Measurements from ENCODE around the gene TCIRG1.

Gene TCIRG1

GRCh38 chr11:68007498-68008380, 31.1 kb upstream of the TCIRG1 start:
- DNase-seq: no peak

DNA sequence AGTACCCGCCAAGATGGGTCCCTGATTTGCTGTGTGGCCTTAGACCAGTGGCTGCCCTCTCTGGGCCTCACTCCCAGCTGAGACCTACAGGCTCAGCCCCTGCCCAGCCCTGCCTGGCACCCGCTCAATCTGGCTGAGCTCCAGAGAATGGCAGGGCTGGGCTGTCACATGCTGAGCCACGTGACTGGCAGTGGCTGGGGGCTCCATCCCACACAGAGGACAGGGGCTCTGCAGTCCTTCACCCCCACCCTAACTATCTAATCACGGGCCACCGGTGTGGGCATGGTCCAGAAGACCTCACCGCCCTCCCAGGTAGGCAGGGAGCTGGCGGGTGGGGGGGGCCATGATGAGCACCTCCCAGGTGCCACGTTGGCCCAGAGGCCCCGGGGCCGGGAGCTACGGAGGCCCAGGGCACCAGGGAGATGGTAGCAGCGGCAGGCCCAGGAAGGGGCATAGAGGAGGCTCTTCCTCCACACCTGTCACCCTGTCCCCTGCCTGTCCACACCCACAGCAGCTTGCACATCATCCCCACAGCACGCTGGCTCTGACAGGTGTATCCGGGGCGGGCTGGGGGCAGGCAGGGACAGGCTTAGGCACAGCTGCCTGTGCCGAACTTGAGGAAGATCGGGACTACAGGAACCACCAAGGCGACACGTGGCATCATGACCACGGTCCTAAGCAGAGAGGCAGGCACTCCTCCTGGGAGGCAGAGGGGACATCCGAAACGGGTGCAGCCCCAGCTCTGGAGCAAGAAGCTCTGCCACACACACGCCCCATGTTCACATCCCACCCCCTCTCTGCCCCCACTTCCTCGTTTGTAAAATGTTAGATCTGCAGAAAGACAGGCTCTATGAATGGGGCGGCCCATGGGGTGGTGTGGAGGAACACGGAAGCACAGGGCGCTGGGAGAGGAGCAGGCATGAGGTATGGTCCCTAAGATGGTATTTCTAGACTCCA, 30.2 kb upstream of the TCIRG1 start:
- DNase-seq: no peak

- DNase-seq: no peak
Observed at GRCh38 chr11:68009391-68010089, 29.3 kb upstream of the TCIRG1 start.

- DNase-seq: no peak
Observed at GRCh38 chr11:68010090-68011041, 28.5 kb upstream of the TCIRG1 start, which contains the start of gene ALDH3B1. ALDH3B1 (plus strand) TSS chr11:68010327; CDS start chr11:68015298, 4,971 bp downstream.

DNA sequence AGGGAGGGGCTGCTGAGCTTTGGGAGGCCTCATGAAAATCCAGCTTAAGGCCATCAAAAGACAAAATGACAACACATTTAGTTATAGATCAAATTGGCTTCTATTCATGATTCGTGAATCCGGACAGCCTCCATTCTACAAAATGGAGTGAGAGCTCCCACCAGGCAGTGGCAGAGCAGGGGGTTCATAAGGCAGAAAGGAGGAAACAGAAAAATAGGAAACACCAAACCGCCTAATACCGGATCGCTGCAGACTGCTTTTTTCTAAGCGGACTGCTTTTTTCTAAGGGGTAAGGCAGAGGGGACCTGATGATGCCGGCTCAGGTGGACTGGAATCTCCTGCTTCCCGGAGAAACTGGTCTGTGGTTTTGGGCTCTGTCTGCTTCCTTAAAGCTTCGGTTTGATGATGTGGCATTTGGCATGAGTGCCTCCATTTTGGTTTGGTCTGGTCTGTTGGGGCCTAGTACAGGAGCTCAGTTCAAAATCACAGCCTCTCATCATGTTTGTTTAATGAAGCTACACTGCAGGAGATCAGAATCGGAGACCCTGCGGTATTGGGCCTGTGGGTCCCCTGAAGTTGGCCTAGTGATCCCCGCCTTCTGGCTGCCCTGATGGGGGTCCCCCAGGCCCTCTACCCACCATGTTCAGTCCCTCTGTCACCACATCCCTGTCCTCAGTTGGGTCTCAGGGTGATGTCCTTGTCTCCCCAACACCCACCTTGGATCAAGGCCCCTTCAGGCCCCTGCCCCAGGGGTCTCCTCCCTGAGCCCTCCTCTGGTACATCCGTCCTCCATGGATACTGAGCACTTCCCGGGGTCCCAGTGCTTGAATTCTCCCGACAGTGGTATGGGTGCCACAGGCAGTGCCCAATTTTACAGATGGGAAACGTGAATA, 27.5 kb upstream of the TCIRG1 start:
- DNase-seq: no peak

GRCh38 chr11:68012044-68012842, 26.6 kb upstream of the TCIRG1 start:
- no peak for DNase-seq

DNA sequence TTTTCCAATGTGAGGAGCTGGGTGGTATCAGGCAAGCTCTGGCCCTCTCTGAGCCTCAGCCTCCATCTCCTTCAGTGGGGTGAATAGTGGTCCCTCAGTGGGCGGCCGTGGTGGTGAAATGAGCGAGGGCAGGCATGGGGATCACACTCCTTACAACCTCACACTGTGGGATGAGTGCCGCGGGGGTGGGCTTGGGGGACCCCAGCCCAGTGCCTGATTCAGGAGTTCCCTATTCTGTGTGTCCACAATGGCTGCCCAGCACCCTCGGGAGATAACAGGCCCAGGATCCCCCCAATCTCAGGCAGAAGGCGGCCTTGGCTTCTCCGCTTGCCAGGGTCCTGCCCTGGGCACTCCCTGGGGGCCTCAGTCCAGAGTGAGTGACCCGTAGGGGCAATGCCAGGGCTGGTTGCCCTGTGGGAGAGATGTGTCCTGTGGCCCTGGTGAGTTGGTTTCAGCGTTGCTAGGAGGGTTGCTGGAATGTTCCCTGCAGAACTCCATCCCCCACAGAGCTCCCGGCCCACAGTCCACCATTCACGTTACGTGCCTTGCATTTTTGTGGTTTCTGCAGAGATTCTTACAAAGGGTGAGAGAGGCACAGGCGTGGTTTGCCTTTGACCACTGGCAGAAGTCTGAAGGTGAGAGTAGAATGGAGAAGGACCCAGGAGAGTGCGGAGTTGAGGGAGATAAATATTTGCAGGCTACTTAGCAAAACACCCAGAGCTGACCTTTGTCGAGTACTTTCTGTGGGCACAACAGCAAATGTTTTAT, 25.8 kb upstream of the TCIRG1 start:
- DNase-seq: no peak

DNA sequence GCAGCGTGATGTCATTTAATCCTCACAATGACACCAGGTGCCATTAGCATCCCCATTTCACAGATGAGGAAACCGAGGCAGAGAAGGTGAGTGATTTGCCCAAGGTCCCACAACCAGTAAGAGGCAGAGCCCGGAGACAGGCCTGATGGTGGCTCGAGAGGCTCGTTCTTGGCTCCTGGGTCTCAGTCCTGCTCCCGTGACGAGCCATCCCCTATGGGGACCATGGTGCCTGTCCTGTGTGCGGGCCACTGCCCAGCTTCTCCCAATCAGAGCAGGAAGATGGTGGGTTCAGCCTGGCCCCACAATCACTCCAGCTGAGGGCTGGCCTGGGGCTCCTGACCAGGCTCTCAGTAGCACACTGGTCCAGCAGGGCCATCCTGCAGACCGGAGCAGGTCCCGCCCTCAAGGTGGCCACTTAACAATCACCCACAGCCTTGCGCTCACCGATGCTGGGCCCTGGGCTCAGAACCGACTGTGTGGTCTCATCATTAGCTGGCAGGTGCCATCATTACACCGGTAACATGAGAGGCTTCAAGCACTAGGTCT, 25.1 kb upstream of the TCIRG1 start:
- DNase-seq: no peak

DNA sequence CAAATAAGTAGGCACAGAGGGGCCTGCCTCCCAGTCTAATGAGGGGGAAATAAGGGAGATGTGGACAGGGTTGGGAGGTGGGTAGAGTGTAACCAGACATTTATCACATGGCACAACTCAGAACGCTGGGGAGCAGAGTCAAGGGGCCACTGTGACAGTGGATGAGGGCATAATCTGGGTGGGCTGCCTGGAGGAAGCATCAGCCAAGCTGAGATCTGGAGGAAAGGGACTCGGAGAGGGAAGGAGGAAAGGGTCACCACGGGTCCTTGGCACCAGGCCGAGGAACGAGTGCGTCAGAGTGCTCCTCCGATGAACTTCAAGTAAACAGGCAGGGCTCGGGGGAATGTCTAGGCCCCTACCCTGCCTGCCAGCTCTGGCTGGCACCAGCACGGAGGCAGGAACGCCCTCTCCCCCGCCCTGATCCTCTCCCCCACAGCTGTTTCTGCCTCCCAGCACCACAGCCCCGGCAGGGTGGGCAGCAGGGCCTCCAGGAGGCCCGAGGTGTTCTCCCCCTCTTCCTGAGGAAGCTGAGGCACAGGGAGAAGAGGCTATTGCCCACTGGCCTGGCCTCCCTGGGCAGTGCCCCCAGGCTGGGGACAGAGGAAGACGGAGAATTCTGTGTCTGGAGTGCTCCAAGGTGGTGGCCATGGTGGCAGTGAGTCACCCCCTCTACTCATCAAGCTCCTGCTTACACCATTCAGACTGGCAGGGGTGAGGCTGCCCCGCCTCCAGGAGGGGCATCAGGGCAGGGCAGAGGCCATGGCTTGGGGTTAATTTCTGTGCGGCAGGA, 24.5 kb upstream of the TCIRG1 start:
- no peak for DNase-seq

DNA sequence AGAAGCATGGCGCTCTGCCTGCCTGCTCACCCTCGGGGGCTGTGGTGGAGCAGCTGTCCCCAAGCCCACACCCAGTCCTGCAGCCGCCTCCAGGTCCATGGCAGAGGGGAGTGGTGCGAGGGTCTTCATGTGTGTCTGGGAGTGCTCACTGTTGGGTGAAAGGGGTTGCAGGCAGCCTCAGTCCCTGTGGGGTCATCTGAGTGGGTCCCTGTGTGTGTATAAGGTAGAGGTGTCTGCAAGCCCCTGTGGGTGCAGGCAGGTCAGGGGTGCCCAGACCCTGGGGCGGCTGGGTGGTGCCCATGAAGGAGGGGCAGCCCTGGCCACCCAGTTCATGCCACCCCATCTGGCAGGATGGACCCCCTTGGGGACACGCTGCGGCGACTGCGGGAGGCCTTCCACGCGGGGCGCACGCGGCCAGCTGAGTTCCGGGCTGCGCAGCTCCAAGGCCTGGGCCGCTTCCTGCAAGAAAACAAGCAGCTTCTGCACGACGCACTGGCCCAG, 23.8 kb upstream of the TCIRG1 start:
- no peak for DNase-seq

GRCh38 chr11:68015467-68015866, 23.4 kb upstream of the TCIRG1 start:
- no peak for DNase-seq

GRCh38 chr11:68016161-68016903, 22.5 kb upstream of the TCIRG1 start:
- no peak for DNase-seq

GRCh38 chr11:68016904-68017817, 21.7 kb upstream of the TCIRG1 start:
- DNase-seq: no peak

DNA sequence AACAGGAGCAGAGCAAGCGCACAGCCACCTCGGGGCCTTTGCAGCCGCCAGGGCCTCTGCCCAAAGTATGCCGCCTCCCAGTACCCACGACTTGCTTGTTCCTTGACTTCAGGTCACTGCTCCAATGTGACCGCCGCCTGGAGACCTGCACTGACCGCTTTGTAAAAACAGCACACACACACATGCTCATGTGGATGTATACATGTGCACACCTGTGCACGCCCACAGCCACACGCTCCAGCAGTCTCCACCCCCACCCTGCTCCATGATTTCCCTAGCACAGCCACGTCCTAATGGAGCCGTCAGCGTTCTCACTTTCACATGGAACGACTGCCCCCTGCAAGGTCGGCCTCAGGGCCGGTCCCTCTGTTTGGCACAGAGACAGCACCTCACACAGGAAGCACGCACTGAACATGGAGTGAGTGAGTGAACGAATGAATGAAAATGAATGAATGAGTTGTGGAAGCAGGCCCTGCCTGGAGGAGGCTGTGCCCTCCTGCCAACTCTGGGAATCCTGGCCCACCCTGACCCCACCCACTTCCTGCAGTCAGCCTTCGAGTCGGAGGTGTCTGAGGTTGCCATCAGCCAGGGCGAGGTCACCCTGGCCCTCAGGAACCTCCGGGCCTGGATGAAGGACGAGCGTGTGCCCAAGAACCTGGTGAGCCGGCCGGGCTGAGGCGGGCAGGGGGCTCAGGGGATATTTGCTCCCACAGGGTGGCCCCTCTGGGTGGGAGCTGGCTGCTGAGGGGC, 20.7 kb upstream of the TCIRG1 start:
- no peak for DNase-seq

- DNase-seq: no peak
Observed at GRCh38 chr11:68018730-68019190, 20.1 kb upstream of the TCIRG1 start.
